GM18873 (cell line): ENCODE measurements around the gene HLA-DQB1.
A peak's percentile ranks its signal among the peaks of the same experiment; 100 is the strongest.
"Not testable (repeated sequence)": the region's sequence is repeated elsewhere in the genome, so short reads cannot be mapped to it uniquely, and the experiment has no call there.

Experiments used
- ATAC-seq: cut with Tn5 transposase; IDR thresholded peaks from one replicate; pipeline ENCODE4 v1.9.1; 2021; ENCODE audit warnings: mild to moderate bottlenecking, moderate library complexity, moderate number of reproducible peaks; ENCODE audit not compliant: unreplicated experiment, low FRiP score

The HLA-DQB1 gene

DNA sequence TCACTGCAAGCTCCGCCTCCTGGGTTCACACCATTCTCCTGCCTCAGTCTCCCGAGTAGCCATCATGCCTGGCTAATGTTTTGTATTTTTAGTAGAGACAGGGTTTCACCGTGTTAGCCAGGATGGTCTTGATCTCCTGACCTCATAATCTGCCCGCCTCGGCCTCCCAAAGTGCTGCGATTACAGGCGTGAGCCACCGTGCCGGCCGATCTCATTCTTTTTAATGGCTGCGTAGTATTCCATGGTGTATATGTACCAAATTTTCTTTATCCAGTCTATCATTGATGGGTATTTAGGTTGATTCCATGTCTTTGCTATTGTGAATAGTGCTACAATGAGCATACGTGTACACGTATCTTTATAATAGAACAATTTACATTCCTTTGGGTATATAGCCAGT, 36.7 kb downstream of the HLA-DQB1 start:
- not testable (repeated sequence) for ATAC-seq

DNA sequence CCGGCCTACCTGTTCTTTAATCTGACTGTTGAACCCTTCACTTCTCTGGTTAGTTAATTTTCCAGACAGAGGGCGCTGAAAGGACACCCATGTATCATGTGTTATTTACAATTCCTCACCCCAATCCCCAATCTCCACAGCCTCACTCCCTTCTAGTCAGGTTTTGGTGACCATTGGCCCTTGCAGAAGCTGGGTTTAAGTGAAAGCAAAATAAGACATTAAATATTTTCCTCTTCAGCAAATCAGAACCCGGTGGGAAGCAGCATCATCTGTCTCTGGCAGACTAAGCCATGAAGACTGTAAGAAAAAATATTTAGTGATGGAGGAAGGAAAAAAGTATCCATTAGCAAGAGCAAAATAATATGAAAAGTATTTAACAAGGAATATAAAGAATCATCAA, 38.6 kb downstream of the HLA-DQB1 start:
- no peak for ATAC-seq

DNA sequence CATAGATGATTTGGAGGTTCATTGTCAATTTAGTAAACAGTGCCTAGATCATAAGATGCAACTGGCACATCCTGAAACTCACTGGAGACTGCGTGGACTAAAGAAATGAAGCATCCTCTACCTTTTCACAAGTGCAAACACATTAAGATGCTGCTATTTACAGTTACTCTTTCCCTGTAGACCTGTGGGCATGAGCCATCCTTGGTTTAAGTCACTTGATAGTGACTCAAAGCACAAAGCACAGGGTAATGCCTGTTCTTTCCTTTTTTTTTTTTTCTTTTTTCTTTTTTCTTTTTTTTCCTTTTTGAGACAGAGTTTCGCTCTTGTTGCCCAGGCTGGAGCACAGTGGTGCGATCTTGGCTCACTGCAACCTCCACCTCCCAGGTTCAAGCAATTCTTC, 39.2 kb downstream of the HLA-DQB1 start:
- ATAC-seq, result no peak

DNA sequence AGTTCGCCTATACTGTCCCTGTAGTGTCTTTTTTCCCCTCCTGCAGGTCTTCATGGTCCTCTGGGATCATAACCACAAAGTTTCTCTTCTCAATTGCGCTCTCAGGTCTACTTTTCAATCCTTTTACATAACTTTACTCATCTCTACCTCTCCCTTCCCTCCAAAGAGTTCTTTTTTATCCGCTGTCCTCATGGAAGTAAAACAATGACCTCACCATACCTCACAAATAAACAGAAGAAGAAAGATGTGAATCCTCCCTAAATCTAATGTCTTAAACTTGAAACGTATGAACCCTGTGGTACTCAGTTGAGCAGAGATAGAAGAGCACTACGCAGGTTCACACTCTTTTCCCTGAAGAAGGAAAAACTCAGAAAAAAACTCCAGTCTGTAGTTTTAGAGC, 41.3 kb downstream of the HLA-DQB1 start:
- ATAC-seq, result no peak

DNA sequence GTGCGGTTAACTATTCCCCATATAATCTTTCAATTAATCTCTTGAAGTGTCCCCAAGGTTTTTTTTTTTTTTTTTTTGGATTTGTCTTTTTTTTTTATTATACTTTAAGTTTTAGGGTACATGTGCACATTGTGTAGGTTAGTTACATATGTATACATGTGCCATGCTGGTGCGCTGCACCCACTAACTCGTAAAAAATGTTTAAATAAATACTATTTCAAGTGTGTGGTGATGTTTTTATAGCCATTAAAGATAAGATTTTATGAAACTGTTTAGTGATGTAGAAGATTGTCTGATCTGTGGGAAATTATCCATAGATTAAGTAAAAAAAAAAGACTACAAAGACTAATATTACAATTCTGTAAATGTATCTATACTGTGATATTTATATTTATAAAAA, 41.9 kb downstream of the HLA-DQB1 start:
- ATAC-seq, result no peak

DNA sequence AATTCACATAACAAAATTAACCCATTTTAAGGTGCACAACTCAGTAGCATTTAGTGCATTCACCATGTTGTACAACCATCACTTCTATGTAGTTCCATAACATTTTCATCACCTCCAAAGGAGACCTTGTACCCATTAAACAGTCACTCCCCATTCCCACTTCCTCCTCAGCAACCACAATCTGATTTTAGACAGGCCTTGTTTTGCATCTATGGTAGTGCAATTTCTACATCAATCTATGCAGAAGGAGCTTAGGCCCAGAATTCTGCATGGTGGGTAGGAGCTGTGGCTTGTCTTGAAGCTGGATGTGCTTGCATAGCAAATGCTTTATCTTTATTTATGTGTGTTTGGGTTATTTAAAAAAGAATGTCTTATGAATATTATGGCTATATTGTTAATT, 42.8 kb downstream of the HLA-DQB1 start:
- ATAC-seq, result no peak

DNA sequence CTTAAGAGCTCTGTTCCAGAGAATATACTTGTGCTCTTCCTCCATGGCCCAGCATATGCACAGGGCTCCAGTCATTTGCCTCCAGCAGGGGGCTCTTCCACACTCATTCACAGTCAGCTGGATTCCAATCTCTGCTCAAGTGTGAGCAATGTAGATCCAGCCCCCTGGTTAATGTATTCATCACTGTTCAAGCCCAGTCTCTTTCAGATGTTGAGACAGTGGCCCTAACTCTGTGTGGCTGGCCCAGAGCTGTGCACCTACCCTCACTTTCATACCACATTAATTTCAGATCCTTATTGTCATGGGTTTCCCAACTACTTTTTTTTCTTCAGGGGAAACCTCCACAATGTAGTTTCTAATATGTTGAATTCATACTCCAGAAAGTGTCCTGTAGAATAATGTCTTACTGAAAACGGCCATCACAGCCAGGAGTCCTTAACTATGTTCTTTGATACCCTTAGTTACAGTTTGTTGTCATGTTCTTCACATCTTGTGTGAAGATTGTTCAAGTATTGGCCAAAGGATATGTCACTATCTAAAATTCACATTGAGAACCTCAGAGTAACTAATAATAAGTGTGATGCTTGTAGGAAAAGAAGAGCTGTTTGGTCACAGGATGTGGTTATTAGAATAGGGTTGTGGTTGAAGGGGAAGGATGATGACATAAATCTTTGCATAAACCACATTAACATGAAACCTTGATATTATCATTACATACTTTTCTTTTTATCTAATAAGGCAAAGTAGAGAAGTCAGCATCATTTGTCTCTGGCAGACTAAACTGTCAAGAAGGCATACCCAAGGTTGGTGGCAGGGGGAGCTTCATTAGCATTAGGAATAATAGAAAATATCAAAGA, 43.7 kb downstream of the HLA-DQB1 start:
- ATAC-seq, result peak; percentile 64

DNA sequence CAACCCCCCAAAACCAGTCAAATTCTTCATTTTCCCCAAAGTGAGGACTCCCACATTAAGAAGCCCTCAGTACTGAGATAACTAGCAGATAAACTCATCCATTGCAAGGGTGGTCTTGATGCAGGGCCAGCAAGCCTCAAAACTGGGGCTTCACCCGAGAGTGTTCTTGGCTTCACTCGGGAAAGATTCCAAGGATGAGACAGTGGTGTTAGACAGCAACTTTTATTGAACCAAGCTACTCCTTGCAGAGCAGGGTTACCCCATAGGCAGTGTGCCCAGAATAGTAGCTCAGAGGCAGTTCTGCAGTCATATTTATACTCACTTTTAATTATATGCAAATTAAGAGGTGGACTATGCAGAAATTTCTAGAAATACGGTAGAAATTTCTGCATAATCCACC, 45.1 kb downstream of the HLA-DQB1 start:
- ATAC-seq, result no peak

DNA sequence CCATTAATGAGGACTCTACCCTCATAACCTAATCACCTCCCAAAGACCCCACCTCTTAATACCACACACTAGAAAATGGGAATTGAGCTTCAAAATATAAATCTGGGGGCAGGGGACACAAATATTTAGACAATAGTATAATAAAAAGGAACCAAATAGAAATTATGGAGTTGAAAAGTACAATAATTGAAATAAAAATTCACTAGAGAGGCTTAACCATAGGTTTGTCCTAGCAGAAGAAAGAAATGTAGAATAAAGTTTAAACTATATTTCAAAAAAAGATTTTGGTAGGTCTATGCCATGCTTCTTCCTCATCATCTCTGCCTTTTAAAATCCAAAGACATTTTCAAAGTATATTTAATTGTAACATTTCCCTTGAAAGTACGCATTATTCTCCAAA, 48.7 kb downstream of the HLA-DQB1 start:
- no peak for ATAC-seq

DNA sequence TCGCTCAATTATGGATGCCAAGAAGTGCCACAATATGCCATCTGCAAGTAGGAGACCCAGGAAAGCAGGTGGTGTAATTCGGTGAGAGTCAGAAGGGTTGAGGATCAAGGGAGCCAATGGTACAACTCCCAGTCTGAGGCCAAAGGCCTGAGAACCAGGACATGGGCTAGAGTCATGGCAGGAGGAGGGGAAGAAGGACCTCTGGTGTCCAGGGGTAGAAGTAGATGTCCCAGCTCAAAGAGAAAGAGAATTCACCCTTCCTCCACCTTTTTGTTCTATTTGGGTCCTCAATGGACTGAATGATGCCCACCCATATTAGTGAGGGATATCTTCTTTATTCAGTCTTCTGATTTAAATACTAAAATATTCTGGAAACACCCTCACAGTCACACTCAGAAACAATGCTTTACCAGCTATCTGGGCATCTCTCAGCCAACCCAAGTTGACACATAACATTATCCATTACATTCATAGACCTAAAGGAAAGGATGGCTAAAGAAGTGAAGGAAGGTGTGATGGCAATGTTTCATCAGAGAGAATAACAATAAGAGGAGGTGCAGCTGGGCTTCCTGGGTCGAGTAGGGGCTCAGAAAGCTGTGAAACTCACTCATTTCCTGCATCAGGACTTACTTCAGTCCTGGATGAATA, 50.4 kb downstream of the HLA-DQB1 start:
- no peak for ATAC-seq

DNA sequence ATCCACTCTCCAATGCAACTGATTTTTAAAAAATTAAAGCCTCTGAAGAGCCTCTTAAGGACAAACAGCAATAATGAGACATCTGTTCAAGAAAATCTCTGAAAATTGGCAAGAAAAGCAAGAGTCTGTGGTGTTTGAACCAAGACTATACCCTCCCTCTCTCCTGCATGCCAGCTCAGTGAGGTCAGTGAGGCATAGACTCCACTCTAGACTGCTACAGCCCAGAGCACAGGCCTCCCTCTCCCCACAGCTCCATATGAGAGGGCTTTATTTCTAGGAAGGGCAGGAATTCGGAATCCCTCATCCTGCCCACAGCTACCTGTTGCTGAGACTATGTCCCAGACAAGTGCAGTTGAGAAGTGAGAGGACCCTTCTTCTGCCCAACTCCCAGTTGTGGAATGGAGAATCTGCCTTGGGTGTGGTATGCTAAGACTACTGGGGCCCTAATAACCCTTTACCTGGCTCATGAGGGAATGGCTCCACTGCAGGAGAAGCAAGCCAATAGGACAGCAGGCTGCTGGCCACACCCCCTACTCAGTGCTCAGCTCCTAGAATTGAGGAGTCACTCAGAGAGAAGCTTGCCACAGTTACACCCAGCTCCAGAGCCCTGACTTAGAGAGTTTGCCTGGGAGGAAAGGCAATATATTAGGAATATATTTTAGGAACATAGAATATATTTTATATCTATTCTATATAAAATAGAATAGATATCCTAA, 51.9 kb downstream of the HLA-DQB1 start:
- ATAC-seq, result no peak

DNA sequence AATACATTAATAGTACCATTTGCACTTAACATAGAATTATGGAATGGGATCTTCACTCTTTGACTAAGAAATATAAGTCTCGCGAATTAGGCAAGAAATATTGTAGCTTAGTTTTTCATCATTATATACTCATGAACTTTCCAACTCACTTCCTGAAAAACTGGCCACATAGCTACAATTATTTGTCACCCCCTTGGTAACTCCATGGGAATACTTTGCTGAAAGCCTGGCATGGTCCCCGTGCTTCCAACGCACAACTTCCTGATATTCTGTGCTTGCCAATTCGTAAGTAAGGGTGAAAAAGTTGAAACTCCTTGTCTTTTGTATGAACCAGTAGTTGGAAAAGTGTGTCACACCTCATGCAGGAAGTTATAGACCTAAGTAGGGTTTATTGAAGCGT, 53.0 kb downstream of the HLA-DQB1 start:
- ATAC-seq, result no peak

DNA sequence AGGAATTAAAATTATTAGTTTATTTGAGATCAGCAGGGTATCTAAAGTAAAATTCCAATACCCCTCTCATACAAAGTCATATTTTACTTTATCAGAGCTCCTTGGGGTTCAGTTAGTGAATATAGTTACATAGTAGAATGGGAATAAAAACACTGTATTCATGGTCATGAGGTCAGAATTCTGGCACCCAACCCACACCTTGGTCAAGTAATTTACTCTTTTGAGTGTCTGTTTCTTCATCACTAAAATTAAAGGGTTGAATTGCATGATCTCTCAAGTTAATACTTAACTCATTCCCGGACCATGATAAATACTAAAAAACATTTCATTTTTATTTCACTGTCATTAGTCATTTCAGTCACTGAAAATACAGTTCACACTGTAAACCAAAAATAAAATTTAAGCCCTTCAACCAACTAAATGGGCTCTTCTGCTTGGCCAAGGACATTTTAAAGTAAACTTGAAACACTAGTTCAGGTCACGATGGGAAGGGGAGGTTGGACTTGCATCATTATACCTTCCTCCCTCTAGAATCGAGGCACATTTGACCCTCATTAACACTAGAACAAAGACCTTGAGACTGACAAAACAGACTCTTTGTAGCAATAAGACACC, 55.7 kb downstream of the HLA-DQB1 start:
- no peak for ATAC-seq

DNA sequence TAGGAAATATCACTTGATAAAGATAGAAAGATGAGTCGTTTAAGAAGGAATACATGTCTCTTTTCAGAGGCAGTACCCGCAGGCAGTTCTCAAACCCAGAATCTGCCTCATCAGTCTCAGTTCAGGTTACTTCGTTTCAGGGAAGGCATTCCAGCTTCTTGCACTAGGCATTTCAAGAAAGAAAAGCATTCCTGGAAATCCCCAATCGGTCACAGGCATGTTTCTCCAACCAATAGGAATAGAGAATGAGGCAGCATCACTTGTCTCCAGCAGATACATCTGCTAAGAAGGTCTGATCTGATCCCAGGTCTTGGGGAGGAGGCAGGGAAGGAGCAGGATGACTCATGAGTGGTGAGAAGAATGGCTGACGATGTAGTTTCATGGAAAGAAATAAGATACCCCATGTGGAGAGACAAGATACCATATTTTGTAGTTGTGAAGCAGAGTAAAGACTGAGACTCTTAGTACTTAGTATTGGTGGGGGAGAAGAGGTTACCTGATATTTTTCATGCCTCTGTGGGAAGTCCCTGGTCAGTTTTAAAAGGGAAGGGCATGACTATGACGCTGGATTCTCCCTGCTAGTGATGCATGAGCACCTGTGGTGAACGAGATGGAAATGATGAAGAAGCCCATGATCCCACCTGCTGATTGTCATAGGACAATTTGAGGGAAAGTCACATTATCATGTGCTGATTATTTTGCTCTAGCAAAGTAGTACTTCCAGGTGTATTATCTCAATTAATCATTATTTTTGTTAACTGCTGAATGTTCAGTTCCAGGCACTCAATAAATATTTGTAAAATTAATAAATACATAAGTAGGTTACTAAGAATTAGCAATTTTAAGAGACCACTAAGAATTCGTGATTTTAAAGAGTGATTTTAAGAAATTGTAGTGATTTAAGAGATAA, 56.5 kb downstream of the HLA-DQB1 start:
- ATAC-seq, result peak; percentile 84
